HCT116 (cell line): ENCODE results near the gene GPR34. TPM values are rescaled to one million over a fixed set of nuclear protein-coding genes. Genes with fewer than 3 reads are reported as not detected.

Experiments used
- ATAC-seq: fragments of 200-7000 bp; cut with Tn5 transposase; 2 replicates; pipeline ENCODE4 v1.9.1; 2020; ENCODE audit warnings: mild to moderate bottlenecking, moderate library complexity
- BruUV-seq: library from RNA; stranded (reverse); fragments of 400-500 nt; replicated peaks from 2 replicates; lab custom pipeline; 2021; lab: Mats Ljungman, UMichigan
- CTCF ChIA-PET: fragments of 300-600 bp; sonication (Branson Sonifier 250); formaldehyde crosslinking; loops from one replicate; lab custom pipeline; 2021; ENCODE audit warnings: antibody characterized with exemption; lab: Charles Lee
- POLR2A ChIA-PET: fragments of 300-600, 350-600 bp; sonication (Branson Sonifier 250); formaldehyde crosslinking; loops from one replicate; lab custom pipeline; 2021; ENCODE audit warnings: antibody characterized with exemption; lab: Charles Lee
- RAD21 ChIA-PET, 2 experiments: fragments of 300-600 bp; sonication (Branson Sonifier 250); formaldehyde crosslinking; loops; one replicate each; lab custom pipeline; 2023; ENCODE audit warnings: low total read pairs in 2 of 2; ENCODE audit not compliant: uncharacterized antibody in 2 of 2, unreplicated experiment in 2 of 2, low non-redundant PET in 1 of 2; lab: Charles Lee
- DNase-seq: peaks from one replicate; pipeline ENCODE4 v3.0.0-alpha.2; 2010; ENCODE audit warnings: low read depth, low spot score
- H2AFZ ChIP-seq: fragments of 200-600 bp; shearing (Covaris generic), sonication (generic); 2 replicates; pipeline ENCODE4 v1.6.1; 2017; ENCODE audit warnings: low read depth, mixed run types, mixed read lengths, antibody characterized with exemption, low read length; ENCODE audit not compliant: poor library complexity, severe bottlenecking
- H3K27ac ChIP-seq: 2 replicates; pipeline ENCODE4 v1.5.1; 2012; ENCODE audit warnings: low read depth, low read length
- H3K27me3 ChIP-seq: fragments of 200-600 bp; sonication (generic); 2 replicates; pipeline ENCODE4 v1.6.1; 2016; ENCODE audit warnings: mixed run types, low read length, mixed read lengths; ENCODE audit not compliant: insufficient read depth
- H3K36me3 ChIP-seq, 2 experiments: fragments of 200-500 bp in 1 of 2; fragments of 200-600 bp in 1 of 2; sonication (Bioruptor generic) in 1 of 2; sonication (generic) in 1 of 2; 2 replicates each; pipeline versions ENCODE4 v1.5.1 to v1.6.1; 2014 to 2016; ENCODE audit warnings: low read length in 2 of 2, inconsistent platforms in 1 of 2, mixed read lengths in 1 of 2, mixed run types in 1 of 2; ENCODE audit not compliant: insufficient read depth in 2 of 2, control insufficient read depth in 1 of 2
- H3K4me1 ChIP-seq, 2 experiments: fragments of 200-600 bp in 1 of 2; sonication (generic) in 1 of 2; 2 replicates each; pipeline versions ENCODE4 v1.5.1 to v1.6.1; 2012 to 2017; ENCODE audit warnings: low read length in 2 of 2, inconsistent platforms in 1 of 2, mild to moderate bottlenecking in 1 of 2, mixed read lengths in 1 of 2, mixed run types in 1 of 2, moderate library complexity in 1 of 2; ENCODE audit not compliant: insufficient read depth in 2 of 2, control insufficient read depth in 1 of 2
- H3K4me2 ChIP-seq: fragments of 200-600 bp; sonication (generic); 2 replicates; pipeline ENCODE4 v1.6.1; 2017; ENCODE audit warnings: mixed run types, low read length, mixed read lengths
- H3K4me3 ChIP-seq, 2 experiments: fragments of 200-600 bp in 1 of 2; sonication (generic) in 1 of 2; replicated peaks in 1 of 2; 2 replicates each; pipeline ENCODE4 v1.5.1; 2011 to 2016; ENCODE audit warnings: low read length in 2 of 2, control low read depth in 1 of 2, low read depth in 1 of 2, mild to moderate bottlenecking in 1 of 2, mixed read lengths in 1 of 2, mixed run types in 1 of 2
- H3K79me2 ChIP-seq: fragments of 200-600 bp; sonication (generic); 2 replicates; pipeline ENCODE4 v1.6.1; 2017; ENCODE audit warnings: mild to moderate bottlenecking, mixed run types, low read length, moderate library complexity, mixed read lengths; ENCODE audit not compliant: insufficient read depth
- H3K9ac ChIP-seq: fragments of 200-600 bp; sonication (generic); 2 replicates; pipeline ENCODE4 v1.6.1; 2016; ENCODE audit warnings: low read length, mixed read lengths
- H3K9me2 ChIP-seq: fragments of 200-600 bp; sonication (generic), shearing (Covaris generic); 2 replicates; pipeline ENCODE4 v1.6.1; 2017; ENCODE audit warnings: mixed run types, mild to moderate bottlenecking, moderate library complexity; ENCODE audit not compliant: insufficient read depth
- H3K9me3 ChIP-seq, 2 experiments: fragments of 200-500 bp in 1 of 2; fragments of 200-600 bp in 1 of 2; sonication (Bioruptor generic) in 1 of 2; sonication (generic) in 1 of 2; 2 replicates each; pipeline ENCODE4 v1.6.1; 2014 to 2017; ENCODE audit warnings: low read length in 2 of 2, mixed read lengths in 2 of 2, inconsistent platforms in 1 of 2, low read depth in 1 of 2, mild to moderate bottlenecking in 1 of 2, mixed run types in 1 of 2, moderate library complexity in 1 of 2; ENCODE audit not compliant: control insufficient read depth in 1 of 2, insufficient read depth in 1 of 2
- H4K20me1 ChIP-seq: fragments of 200-600 bp; sonication (generic), shearing (Covaris generic); 2 replicates; pipeline ENCODE4 v1.6.1; 2017; ENCODE audit warnings: mixed run types, mild to moderate bottlenecking, moderate library complexity; ENCODE audit not compliant: insufficient read depth
- ATF3 ChIP-seq: IDR thresholded peaks from 2 replicates; pipeline ENCODE4 v1.6.1; 2012
- CBX3 ChIP-seq: IDR thresholded peaks from 2 replicates; pipeline ENCODE4 v1.6.1; 2012; ENCODE audit warnings: low read depth
- CEBPB ChIP-seq: IDR thresholded peaks from 2 replicates; pipeline ENCODE4 v1.6.1; 2012; ENCODE audit warnings: low read depth
- EGR1 ChIP-seq: IDR thresholded peaks from 2 replicates; pipeline ENCODE4 v1.6.1; 2012; ENCODE audit warnings: low read depth
- ELF1 ChIP-seq: IDR thresholded peaks from 2 replicates; pipeline ENCODE4 v1.6.1; 2012; ENCODE audit warnings: low read depth, borderline replicate concordance
- EZH2 ChIP-seq: fragments of 200-600 bp; sonication (generic); IDR thresholded peaks from 2 replicates; pipeline ENCODE4 v1.6.1; 2017; ENCODE audit warnings: antibody characterized with exemption, mixed run types
- FOSL1 ChIP-seq: IDR thresholded peaks from 2 replicates; pipeline ENCODE4 v1.6.1; 2012; ENCODE audit warnings: low read depth
- POLR2A ChIP-seq: IDR thresholded peaks from 2 replicates; pipeline ENCODE4 v1.7.0; 2011; ENCODE audit warnings: borderline replicate concordance; ENCODE audit not compliant: insufficient read depth, insufficient read length; ENCODE audit errors: extremely low read depth
- RAD21 ChIP-seq: IDR thresholded peaks from 2 replicates; pipeline ENCODE4 v1.6.1; 2012; ENCODE audit warnings: low read depth, mild to moderate bottlenecking
- YY1 ChIP-seq: IDR thresholded peaks from 2 replicates; pipeline ENCODE4 v1.6.1; 2011; ENCODE audit warnings: low read length, low read depth, moderate library complexity, mild to moderate bottlenecking; ENCODE audit not compliant: insufficient replicate concordance; ENCODE audit errors: extremely low read depth
- ZFX ChIP-seq: fragments of 450-650 bp; IDR thresholded peaks from 2 replicates; pipeline ENCODE4 v1.6.1; 2017
- ZNF274 ChIP-seq: fragments of 200-500 bp; sonication (Bioruptor generic); IDR thresholded peaks from 2 replicates; pipeline ENCODE4 v1.6.1; 2014; ENCODE audit warnings: mild to moderate bottlenecking, low read depth, low read length, inconsistent platforms
- intact Hi-C: fragments of 100-400 bp; cut with micrococcal nuclease; formaldehyde crosslinking; loops from 2 replicates; pipeline ENCODE4 v1.10.0; 2022
- total RNA-seq: library from RNA; stranded (reverse); gene quantifications from one replicate; pipeline ENCODE4 v1.2.1, GENCODE V29; 2021; ENCODE audit not compliant: unreplicated experiment
- TF ChIP-seq, protein P1 (sequence below): IDR thresholded peaks from 2 replicates; pipeline ENCODE4 v1.6.1; 2012
- TF ChIP-seq, protein P2 (sequence below): IDR thresholded peaks from 2 replicates; pipeline ENCODE4 v1.6.1; 2012; ENCODE audit warnings: low read depth

The GPR34 gene
- total RNA-seq, 1 experiment from 2014 or later = not detected

DNA sequence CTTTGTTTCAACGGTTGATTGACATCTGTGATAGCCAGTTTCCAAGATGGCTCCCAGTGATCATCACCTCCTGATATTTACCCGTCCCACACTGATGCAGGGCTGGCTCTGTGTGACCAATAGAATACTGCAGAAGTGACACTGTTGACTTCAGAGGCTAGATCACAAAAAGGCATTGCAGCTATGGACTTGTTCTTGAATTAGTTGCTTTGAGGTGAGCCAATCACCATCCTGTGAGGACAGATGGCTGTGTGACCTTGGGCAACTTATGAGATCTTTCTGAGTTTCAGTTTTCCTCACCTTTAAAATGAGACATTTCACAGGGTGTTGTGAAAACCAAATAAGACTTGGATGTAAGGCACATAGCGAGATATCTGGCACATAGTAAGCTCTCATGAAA lies 33.4 kb downstream of the GPR34 start:
- H3K27me3 ChIP-seq = no peaks in the 10 kb centered on the region
- no peaks in the 10 kb centered on the region for H3K4me1 ChIP-seq
- H3K9ac ChIP-seq = no peak overlapping the region
- no peaks in the 10 kb centered on the region for H3K9me2 ChIP-seq
- ChIA-PET RAD21 (no interaction called here), CTCF (no interaction called here), POLR2A (no interaction called here)
- H4K20me1 ChIP-seq = no peaks in the 10 kb centered on the region
- TF ChIP-seq RAD21 (no peak), EGR1 (no peak), EZH2 (no peak), CBX3 (no peak), ZFX (no peak), ZNF274 (no peak)
- TF ChIP-seq, protein P1, sequence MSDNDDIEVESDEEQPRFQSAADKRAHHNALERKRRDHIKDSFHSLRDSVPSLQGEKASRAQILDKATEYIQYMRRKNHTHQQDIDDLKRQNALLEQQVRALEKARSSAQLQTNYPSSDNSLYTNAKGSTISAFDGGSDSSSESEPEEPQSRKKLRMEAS = no peak
- no peaks in the 10 kb centered on the region for H3K36me3 ChIP-seq
- ATAC-seq = no peak
- H3K9me3 ChIP-seq = no peaks in the 10 kb centered on the region
- intact Hi-C loops = no loop called here
- DNase-seq = no peak
- no TSS peak for BruUV-seq
- H3K4me2 ChIP-seq = no peak overlapping the region
- no peaks in the 10 kb centered on the region for H3K79me2 ChIP-seq
- no peak overlapping the region for H3K27ac ChIP-seq
- H3K4me3 ChIP-seq = no peak overlapping the region
- H2AFZ ChIP-seq = no peak overlapping the region

- Histone ChIP-seq H3K27ac (no peak overlapping the region), H2AFZ (no peak overlapping the region), H3K9ac (no peak overlapping the region), H3K4me2 (no peak overlapping the region), H4K20me1 (no peaks in the 10 kb centered on the region), H3K9me2 (no peaks in the 10 kb centered on the region), H3K36me3 (no peaks in the 10 kb centered on the region), H3K27me3 (no peaks in the 10 kb centered on the region), H3K9me3 (no peaks in the 10 kb centered on the region), H3K4me1 (no peaks in the 10 kb centered on the region), H3K4me3 (no peak overlapping the region), H3K79me2 (no peaks in the 10 kb centered on the region)
- POLR2A ChIA-PET = no interaction called here
- intact Hi-C loops = no loop called here
- no TSS peak for BruUV-seq
- DNase-seq (no peak), ATAC-seq (no peak)
- CTCF ChIA-PET = no interaction called here
- RAD21 ChIA-PET = no interaction called here
- TF ChIP-seq CEBPB = no peak
- TF ChIP-seq FOSL1 = no peak
- no peak for TF ChIP-seq RAD21
- no peak for TF ChIP-seq EGR1
- no peak for TF ChIP-seq CBX3
- TF ChIP-seq ZFX = no peak
- TF ChIP-seq, protein P1 = no peak
- TF ChIP-seq EZH2 = no peak
- TF ChIP-seq, protein P2, sequence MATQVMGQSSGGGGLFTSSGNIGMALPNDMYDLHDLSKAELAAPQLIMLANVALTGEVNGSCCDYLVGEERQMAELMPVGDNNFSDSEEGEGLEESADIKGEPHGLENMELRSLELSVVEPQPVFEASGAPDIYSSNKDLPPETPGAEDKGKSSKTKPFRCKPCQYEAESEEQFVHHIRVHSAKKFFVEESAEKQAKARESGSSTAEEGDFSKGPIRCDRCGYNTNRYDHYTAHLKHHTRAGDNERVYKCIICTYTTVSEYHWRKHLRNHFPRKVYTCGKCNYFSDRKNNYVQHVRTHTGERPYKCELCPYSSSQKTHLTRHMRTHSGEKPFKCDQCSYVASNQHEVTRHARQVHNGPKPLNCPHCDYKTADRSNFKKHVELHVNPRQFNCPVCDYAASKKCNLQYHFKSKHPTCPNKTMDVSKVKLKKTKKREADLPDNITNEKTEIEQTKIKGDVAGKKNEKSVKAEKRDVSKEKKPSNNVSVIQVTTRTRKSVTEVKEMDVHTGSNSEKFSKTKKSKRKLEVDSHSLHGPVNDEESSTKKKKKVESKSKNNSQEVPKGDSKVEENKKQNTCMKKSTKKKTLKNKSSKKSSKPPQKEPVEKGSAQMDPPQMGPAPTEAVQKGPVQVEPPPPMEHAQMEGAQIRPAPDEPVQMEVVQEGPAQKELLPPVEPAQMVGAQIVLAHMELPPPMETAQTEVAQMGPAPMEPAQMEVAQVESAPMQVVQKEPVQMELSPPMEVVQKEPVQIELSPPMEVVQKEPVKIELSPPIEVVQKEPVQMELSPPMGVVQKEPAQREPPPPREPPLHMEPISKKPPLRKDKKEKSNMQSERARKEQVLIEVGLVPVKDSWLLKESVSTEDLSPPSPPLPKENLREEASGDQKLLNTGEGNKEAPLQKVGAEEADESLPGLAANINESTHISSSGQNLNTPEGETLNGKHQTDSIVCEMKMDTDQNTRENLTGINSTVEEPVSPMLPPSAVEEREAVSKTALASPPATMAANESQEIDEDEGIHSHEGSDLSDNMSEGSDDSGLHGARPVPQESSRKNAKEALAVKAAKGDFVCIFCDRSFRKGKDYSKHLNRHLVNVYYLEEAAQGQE = no peak
- no peak for TF ChIP-seq ELF1
- TF ChIP-seq ATF3 = no peak
- no peak for TF ChIP-seq POLR2A
- TF ChIP-seq YY1 = no peak
Measured at GRCh38 chrX:41722816-41723618, 34.2 kb downstream of the GPR34 start.
